Stimulated activated memory B cell treated with anti-CD40 and anti-IgM and Interleukin-4, amounts not matched to agents 10 μg/mL and 1 μg/mL and 100 μg/mL, for 72 hours (primary cell): ENCODE measurements around the gene HSPG2.
"Not testable (repeated sequence)": the region's sequence is repeated elsewhere in the genome, so short reads cannot be mapped to it uniquely, and the experiment has no call there.

ENCODE experiments used
- ATAC-seq: fragments of 150-1000 bp; cut with Tn5 transposase; 2 replicates; pipeline ENCODE4 v1.10.0; 2021
- H3K27ac Mint-ChIP-seq: one replicate; pipeline ENCODE4 v1.8.0; 2022; ENCODE audit warnings: mild to moderate bottlenecking, mixed read lengths
- H3K27me3 Mint-ChIP-seq: one replicate; pipeline ENCODE4 v1.8.0; 2022; ENCODE audit warnings: mixed read lengths
- H3K36me3 Mint-ChIP-seq: one replicate; pipeline ENCODE4 v1.8.0; 2022; ENCODE audit warnings: mixed read lengths
- H3K4me1 Mint-ChIP-seq: one replicate; pipeline ENCODE4 v1.8.0; 2022; ENCODE audit warnings: mixed read lengths
- H3K4me3 Mint-ChIP-seq: one replicate; pipeline ENCODE4 v1.8.0; 2022; ENCODE audit warnings: mild to moderate bottlenecking, moderate library complexity, mixed read lengths
- H3K9me3 Mint-ChIP-seq: one replicate; pipeline ENCODE4 v1.8.0; 2022; ENCODE audit warnings: mixed read lengths

HSPG2 gene

GRCh38 chr1:21930080-21930571 lies 7.0 kb downstream of the HSPG2 start:
- no peak for ATAC-seq
- no peak overlapping the region for H3K27ac Mint-ChIP-seq
- H3K36me3 Mint-ChIP-seq, result no peaks in the 10 kb centered on the region
- H3K4me3 Mint-ChIP-seq, result no peak overlapping the region
- no peaks in the 10 kb centered on the region for H3K9me3 Mint-ChIP-seq
- H3K27me3 Mint-ChIP-seq, result peaks cover 38% of the 10 kb centered on the region
- peaks cover 6% of the 10 kb centered on the region for H3K4me1 Mint-ChIP-seq

GRCh38 chr1:21927533-21928237 lies 9.4 kb downstream of the HSPG2 start:
- H3K36me3 Mint-ChIP-seq, result no peaks in the 10 kb centered on the region

GRCh38 chr1:21926814-21927532 lies 10.1 kb downstream of the HSPG2 start:
- no peak overlapping the region for H3K4me3 Mint-ChIP-seq
- H3K36me3 Mint-ChIP-seq, result no peaks in the 10 kb centered on the region
- H3K27me3 Mint-ChIP-seq, result peaks cover 31% of the 10 kb centered on the region
- no peak overlapping the region for H3K27ac Mint-ChIP-seq
- no peak for ATAC-seq
- H3K9me3 Mint-ChIP-seq, result no peaks in the 10 kb centered on the region
- peaks cover 6% of the 10 kb centered on the region for H3K4me1 Mint-ChIP-seq

More at GRCh38 chr1:21927533-21928237, 9.4 kb downstream of the HSPG2 start:
- ATAC-seq, result no peak
- no peak overlapping the region for H3K4me3 Mint-ChIP-seq
- peaks cover 6% of the 10 kb centered on the region for H3K4me1 Mint-ChIP-seq
- H3K27me3 Mint-ChIP-seq, result peaks cover 31% of the 10 kb centered on the region
- no peak overlapping the region for H3K27ac Mint-ChIP-seq
- no peaks in the 10 kb centered on the region for H3K9me3 Mint-ChIP-seq

DNA sequence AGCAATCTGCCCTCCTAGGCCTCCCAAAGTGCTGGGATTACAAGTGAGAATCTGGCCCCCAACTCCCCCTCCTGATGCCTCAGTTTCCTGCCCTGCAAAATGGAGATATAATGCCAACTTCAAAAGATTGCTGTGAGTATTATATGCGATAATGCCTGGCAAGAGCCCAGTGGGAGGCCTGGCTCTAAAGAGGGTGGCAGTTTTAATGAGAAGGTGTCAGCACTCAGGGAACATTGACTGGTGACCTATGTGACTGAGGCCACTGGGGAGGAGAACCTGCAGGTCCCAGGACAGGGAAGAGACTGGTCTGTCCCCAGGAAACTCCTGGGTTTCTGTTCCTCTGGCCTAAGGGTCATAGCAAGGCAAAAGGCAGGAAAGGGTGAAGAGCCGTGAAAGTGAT lies 11.0 kb downstream of the HSPG2 start:
- ATAC-seq, result no peak

DNA sequence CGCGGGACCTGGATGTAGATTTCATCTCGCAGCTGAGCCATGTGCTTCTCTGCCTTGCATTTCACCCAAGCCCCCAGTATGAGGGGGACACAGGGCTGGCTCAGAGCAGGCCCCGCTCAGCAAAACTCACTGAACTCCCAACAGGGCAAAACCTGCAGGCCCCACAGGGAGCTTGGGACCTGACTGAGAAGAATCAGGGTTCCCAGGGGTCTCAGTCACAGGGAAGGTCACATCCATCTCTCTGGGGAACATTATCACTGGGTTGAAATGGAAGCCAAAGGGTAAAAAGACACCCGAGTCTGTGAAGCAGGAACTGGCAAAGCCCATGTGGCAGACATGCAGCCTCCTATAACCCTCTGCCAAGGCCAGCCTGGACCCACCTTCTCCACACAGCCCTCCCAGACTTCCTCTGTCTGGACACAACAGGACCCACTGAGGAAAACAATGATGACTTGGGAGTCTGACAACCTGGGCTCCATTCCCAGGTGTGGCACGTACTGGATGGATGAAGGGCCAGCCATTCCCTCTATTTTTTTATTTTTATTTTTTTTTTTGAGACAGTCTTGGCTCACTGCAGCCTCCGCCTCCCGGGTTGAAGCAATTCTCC lies 11.7 kb downstream of the HSPG2 start:
- Mint-ChIP-seq H3K27me3 (peaks cover 31% of the 10 kb centered on the region), H3K27ac (no peak overlapping the region), H3K4me3 (no peak overlapping the region), H3K9me3 (no peaks in the 10 kb centered on the region), H3K36me3 (no peaks in the 10 kb centered on the region), H3K4me1 (peaks cover 6% of the 10 kb centered on the region)
- ATAC-seq, result no peak

More for the DNA sequence above, 11.0 kb downstream of the HSPG2 start:
- Mint-ChIP-seq H3K4me3 (no peak overlapping the region), H3K36me3 (no peaks in the 10 kb centered on the region), H3K27me3 (peaks cover 31% of the 10 kb centered on the region), H3K27ac (no peak overlapping the region), H3K9me3 (no peaks in the 10 kb centered on the region), H3K4me1 (peaks cover 6% of the 10 kb centered on the region)

- H3K27ac Mint-ChIP-seq, result no peak overlapping the region
- no peak for ATAC-seq
- no peaks in the 10 kb centered on the region for H3K36me3 Mint-ChIP-seq
- H3K4me1 Mint-ChIP-seq, result peaks cover 6% of the 10 kb centered on the region
- H3K4me3 Mint-ChIP-seq, result no peak overlapping the region
- H3K27me3 Mint-ChIP-seq, result peaks cover 22% of the 10 kb centered on the region
- H3K9me3 Mint-ChIP-seq, result no peaks in the 10 kb centered on the region
Measured at GRCh38 chr1:21924503-21925005, 12.6 kb downstream of the HSPG2 start.

DNA sequence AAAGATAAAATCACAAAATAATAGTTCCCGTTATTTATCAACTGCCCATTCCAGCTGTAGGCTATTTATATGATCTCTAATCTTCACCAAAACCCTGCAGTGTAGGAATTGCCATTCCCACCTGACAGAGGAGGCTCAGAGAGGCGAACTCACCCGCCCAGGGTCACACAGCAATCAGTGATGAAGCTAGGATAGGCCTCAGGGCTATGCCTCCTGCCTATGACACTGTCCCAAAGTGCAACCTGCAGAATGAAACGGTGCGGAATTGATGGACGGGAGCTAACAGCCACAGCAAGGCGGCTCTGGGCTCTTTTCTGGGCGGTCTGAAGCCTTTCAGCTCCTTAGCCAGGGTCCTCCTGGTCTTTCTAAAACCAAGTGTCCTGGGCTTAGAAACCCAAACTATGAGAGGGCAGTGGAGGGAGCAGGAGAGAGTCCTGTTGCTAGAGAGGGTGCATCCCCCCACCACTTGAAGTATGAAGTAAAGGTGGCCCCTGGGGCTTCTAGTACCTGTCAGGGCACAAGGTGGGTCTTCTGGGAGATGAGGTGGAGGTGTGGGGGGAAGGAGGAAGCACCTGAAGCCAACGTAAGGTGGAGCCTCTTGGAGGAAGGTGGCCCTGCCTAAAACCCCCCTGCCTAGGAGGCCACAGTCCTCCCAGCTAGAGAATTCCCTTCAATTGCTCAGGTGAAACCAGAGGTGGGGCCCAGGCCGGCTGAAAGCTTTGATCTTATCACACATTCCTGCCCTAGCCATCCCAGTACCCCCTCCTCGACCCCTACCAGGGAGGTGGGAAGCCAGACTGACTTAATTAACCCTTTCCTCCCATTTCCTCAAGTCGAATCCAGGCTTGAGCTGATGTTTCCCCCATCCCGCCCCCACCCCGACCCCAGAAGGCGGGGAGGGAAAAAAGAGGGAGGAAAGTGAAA lies 14.8 kb downstream of the HSPG2 start:
- no peak for ATAC-seq
- Mint-ChIP-seq H3K27me3 (peaks cover 18% of the 10 kb centered on the region), H3K27ac (no peak overlapping the region), H3K9me3 (no peaks in the 10 kb centered on the region), H3K4me3 (no peak overlapping the region), H3K36me3 (no peaks in the 10 kb centered on the region), H3K4me1 (peaks cover 6% of the 10 kb centered on the region)

GRCh38 chr1:21921100-21921875 lies 15.8 kb downstream of the HSPG2 start:
- no peaks in the 10 kb centered on the region for H3K36me3 Mint-ChIP-seq
- H3K27ac Mint-ChIP-seq, result no peak overlapping the region
- ATAC-seq, result peak; percentile 22
- H3K9me3 Mint-ChIP-seq, result no peaks in the 10 kb centered on the region
- no peak overlapping the region for H3K4me3 Mint-ChIP-seq
- peaks cover 4% of the 10 kb centered on the region for H3K4me1 Mint-ChIP-seq
- peaks cover 15% of the 10 kb centered on the region for H3K27me3 Mint-ChIP-seq

- Mint-ChIP-seq H3K36me3 (no peaks in the 10 kb centered on the region), H3K27me3 (peaks cover 9% of the 10 kb centered on the region), H3K9me3 (no peaks in the 10 kb centered on the region), H3K4me1 (no peaks in the 10 kb centered on the region), H3K27ac (no peak overlapping the region), H3K4me3 (no peak overlapping the region)
- no peak for ATAC-seq
Measured at GRCh38 chr1:21919520-21919919, 17.6 kb downstream of the HSPG2 start.

DNA sequence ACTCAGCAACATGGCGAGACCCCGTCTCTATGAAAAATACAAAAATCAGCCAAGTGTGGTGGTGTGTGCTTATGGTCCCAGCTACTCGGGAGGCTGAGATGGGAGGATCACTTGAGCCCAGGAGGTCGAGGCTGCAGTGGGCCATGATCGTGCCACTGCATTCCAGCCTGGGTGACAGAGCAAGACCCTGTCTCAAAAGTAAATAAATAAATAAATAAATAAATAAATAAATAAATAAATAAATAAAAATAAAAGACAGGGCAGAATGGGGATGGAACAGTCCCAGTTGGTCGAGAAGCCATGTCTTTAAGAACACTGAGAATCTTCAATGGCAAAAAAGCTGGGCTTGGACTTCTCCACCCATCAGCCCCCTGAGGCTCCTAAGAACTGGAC lies 19.9 kb downstream of the HSPG2 start:
- H3K27ac Mint-ChIP-seq, H3K4me3 Mint-ChIP-seq, H3K36me3 Mint-ChIP-seq, H3K9me3 Mint-ChIP-seq, H3K4me1 Mint-ChIP-seq, H3K27me3 Mint-ChIP-seq, ATAC-seq: not testable (repeated sequence)

DNA sequence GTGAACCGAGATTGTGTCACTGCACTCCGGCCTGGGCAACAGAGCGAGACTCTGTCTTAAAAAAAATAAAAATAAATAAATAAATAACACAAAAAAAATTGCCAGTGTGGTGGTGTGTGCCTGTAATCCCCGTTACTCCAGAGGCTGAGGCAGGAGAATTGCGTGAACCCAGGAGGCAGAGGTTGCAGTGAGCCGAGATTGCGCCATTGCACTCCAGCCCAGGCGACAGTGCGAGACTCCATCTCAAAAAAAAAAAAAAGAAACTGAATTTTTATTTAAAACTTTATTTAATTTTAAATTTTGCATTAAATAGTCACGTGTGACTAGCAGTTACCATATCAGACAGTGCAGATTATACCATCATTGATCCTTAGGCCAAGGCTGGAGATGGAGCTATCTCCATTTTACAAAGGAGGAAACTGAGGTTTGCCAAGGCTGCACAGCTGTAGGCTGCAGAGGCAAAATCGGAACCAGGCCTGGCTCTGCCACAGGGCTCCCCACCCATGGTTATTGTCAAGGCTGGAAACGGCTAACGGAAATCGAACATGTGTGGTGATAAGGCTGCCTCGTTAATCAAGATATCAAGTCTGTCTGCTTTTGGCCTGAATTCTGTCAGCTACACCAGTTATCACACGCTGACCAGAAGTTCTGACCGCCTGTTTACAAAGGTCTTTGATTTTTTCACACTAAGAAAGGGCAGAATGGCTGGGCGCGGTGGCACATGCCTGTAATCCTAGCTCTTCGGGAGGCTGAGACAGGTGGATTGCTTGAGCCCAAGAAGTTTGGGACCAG lies 20.5 kb downstream of the HSPG2 start:
- no peaks in the 10 kb centered on the region for H3K27me3 Mint-ChIP-seq
- ATAC-seq, result no peak
- no peaks in the 10 kb centered on the region for H3K4me1 Mint-ChIP-seq
- no peaks in the 10 kb centered on the region for H3K36me3 Mint-ChIP-seq
- no peak overlapping the region for H3K27ac Mint-ChIP-seq
- H3K4me3 Mint-ChIP-seq, result no peak overlapping the region
- H3K9me3 Mint-ChIP-seq, result no peaks in the 10 kb centered on the region

DNA sequence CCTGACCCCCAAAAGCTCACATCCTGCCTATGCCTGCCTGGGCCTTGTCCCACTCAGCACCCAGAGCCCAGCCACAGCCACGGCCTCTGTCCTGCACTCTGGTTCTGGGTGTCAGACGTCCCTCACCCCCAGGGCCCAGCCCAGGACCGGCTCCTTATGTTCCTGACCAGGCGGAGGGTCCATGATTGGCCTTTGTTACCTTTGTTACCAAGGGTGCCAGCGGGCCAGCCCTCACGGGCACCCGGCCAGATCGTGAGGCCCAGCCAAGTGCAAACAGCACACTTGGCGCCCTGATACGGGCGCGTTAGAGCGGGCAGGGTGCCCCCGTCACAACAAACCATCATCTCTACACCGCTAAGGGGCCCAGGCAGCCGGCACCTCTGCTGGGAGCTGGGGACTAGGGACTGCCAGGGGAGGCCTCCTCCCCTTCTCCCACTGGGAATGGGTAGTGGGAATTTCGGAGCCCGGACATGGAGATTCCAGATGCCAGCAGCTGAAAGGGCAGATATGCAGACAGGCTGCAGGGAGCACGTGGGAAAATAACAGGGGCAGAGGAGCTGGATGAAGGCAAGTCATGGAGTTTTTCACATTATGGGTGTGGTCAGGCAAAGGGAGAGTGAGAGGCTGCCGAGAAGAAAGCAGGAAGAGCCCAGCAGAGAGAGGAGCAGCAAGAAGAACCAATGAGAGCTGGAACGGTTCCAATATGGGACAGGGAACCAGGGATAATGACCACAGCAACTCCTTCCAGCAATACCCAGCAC lies 22.1 kb downstream of the HSPG2 start:
- H3K27me3 Mint-ChIP-seq, result no peaks in the 10 kb centered on the region
- no peaks in the 10 kb centered on the region for H3K36me3 Mint-ChIP-seq
- H3K4me3 Mint-ChIP-seq, result no peak overlapping the region
- peak overlapping the region; percentile 5 for H3K27ac Mint-ChIP-seq
- no peak for ATAC-seq
- no peaks in the 10 kb centered on the region for H3K9me3 Mint-ChIP-seq
- peaks cover 4% of the 10 kb centered on the region for H3K4me1 Mint-ChIP-seq

GRCh38 chr1:21914450-21914849 lies 22.7 kb downstream of the HSPG2 start:
- Mint-ChIP-seq H3K27ac (peak overlapping the region; percentile 5), H3K36me3 (no peaks in the 10 kb centered on the region), H3K4me3 (no peak overlapping the region), H3K27me3 (no peaks in the 10 kb centered on the region), H3K4me1 (peaks cover 11% of the 10 kb centered on the region), H3K9me3 (no peaks in the 10 kb centered on the region)
- no peak for ATAC-seq
